LNCAP (cell line): ENCODE data around the gene CRB3.

Source experiments
- CTCF ChIP-seq: fragments of 450-650 bp; IDR thresholded peaks from 2 replicates; pipeline ENCODE4 v1.5.1; 2017; ENCODE audit warnings: mild to moderate bottlenecking

CRB3 gene

DNA sequence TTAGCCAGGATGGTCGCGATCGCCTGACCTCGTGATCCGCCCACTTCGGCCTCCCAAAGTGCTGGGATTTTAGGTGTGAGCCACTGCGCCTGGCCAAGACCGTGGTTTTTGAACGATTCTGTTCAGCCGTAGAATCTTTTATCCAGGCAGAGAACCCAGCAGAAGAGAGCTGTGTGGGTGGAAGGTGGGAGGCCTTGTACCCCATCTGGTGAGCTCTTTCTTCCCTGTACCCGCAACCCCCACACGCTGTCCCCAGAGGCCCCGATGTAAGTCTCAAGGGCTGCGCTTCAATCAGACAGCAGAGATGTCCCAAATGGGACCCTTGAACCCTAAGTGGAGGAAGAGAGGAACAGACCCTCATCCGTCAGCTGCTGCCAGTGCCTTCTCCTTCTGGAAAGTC lies 8.1 kb upstream of the CRB3 start:
- TF ChIP-seq CTCF = no peak

GRCh38 chr19:6457958-6458694 lies 5.9 kb upstream of the CRB3 start:
- no peak for TF ChIP-seq CTCF

DNA sequence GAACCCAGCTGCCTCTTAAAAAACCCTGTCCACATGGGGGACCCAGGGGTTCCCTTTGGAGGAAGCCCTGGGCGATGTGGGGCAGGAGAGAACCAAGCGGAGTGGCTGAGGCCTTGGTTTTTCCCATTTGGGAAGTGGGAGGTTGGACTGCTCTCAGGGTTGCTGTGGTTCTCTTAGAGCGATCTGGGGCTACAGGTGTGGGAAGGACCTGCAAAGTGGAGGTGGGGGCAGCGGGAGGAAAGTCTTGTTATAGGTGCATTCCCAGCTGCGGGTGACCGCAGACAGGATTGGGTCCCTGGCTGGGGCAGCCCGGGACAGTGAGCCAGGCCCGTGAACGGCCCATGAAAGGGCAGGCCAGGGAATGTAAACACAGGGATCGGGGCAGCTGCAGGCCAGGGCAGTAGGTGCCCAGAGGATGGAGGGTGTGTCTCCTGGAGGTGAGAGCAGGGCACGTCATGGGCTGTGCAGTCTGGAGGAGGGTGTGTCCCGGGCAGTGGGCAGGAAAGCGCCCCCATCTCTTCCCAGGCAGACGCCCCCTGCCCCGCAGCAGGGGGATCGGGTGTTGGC lies 5.3 kb upstream of the CRB3 start:
- TF ChIP-seq CTCF = no peak

DNA sequence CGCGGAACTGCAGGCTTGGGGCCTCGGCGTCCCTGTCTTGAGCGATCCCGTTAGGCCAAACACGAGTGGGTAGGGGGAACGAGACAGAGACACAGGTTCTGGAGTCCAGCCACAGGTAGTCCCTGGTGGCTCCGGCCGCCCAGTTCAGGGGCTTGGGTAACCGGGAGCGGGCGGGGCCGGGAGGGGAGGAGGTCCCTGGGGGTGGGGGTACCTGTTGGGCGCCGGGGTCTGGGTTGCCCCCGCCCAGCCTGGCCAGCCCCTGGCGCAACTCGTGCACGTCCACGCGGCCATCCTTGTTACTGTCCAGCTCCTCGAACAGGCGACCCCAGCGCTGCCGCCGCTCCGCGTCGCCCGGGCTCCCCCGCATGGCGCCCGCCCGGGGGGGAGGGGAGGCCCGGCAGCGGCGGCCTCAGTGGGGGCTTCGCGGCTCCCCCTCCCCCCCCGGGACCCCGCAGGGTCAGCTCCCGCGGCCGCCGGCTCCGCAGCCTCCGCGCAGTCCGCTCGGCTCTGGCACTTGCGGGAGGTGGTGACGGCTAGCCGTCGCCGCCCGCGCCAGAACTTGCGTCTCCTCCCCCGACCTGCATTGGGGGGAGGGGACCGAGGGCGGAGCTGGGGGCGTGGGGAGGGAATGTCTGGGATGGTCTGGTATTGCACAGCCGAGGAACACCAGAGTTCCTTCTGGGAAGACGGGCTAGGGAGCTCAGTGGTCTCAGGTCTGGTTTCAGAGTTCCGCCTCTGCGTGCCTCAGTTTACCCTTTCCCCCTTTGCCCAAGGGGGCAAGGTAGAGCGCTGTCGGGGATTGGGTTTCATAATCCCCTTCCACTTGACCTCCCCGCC lies 4.6 kb upstream of the CRB3 start, which contains the start of gene SLC25A23:
Gene SLC25A23 (minus strand): TSS at position 531 of the 837 bp plus-strand sequence. CDS start 164 bp downstream, at position 367.
- TF ChIP-seq CTCF = no peak

GRCh38 chr19:6460099-6460884 lies 3.8 kb upstream of the CRB3 start:
- peak; percentile 50; the same call in 1 of the 2 replicates for TF ChIP-seq CTCF

GRCh38 chr19:6465006-6465405 lies 935 bp downstream of the CRB3 start:
- TF ChIP-seq CTCF = no peak

- TF ChIP-seq CTCF = no peak
These were observed 1.6 kb downstream of the CRB3 start for GRCh38 chr19:6465663-6466062.
